Measurements from ENCODE around the gene CHD5.

DNA sequence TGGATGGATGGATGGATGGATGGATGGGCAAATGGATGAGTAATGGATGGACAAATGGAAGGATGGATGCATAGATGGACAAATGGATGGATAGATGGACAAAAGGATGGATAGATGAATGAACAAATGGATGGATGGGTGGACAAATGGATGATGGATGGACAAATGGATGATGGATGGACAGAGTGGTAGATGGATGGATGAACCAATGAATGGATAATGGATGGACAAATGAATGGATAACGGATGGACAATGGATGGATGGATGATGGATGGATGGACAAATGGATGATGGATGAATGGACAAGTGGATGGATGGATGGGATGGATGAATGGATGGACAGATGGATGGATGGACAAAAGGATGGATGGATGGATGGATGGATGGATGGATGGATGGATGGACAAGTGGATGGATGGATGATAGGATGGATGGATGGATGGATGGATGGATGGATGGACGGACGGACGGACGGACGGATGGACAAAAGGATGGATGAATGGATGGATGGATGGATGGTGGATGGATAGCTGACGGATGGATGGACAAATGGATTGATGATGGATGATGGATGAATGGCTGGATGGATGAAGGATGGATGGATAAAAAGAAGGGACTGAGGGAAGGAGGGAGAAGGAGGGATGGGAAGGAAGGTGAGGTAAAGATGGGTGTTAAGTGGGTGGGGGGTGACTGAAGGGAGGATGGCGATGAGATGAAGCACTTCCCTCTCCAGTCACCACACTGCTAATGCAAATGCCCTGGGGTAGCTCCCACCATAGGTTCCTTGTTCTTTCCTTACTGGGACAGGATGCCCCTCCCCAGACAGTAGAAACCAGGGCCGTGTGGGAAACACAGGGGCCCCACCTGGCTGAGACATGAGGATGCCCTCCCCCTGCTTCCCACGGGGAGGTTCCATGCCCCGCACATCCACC lies 29.8 kb downstream of the CHD5 start:
- TF ChIP-seq, protein P1, sequence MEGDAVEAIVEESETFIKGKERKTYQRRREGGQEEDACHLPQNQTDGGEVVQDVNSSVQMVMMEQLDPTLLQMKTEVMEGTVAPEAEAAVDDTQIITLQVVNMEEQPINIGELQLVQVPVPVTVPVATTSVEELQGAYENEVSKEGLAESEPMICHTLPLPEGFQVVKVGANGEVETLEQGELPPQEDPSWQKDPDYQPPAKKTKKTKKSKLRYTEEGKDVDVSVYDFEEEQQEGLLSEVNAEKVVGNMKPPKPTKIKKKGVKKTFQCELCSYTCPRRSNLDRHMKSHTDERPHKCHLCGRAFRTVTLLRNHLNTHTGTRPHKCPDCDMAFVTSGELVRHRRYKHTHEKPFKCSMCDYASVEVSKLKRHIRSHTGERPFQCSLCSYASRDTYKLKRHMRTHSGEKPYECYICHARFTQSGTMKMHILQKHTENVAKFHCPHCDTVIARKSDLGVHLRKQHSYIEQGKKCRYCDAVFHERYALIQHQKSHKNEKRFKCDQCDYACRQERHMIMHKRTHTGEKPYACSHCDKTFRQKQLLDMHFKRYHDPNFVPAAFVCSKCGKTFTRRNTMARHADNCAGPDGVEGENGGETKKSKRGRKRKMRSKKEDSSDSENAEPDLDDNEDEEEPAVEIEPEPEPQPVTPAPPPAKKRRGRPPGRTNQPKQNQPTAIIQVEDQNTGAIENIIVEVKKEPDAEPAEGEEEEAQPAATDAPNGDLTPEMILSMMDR (IDR thresholded peaks at IDR 0.05), result no peak
- no peak for TF ChIP-seq POLR2A (IDR thresholded peaks at IDR 0.05)
